H9 (cell line): Measurements from ENCODE around the gene ASCC3. TPM values are rescaled to one million over a fixed set of nuclear protein-coding genes. Genes with fewer than 3 reads are reported as not detected.

Source experiments
- DNase-seq: peaks from one replicate; pipeline ENCODE4 v3.0.0-alpha.2; 2017
- H2AFZ ChIP-seq: one replicate; pipeline ENCODE4 v1.6.1; 2013; ENCODE audit warnings: mild to moderate bottlenecking, low read length, control low read depth, moderate library complexity
- H2AK5ac ChIP-seq: 2 replicates; pipeline ENCODE4 v1.6.1; 2013; ENCODE audit warnings: low read length, control low read depth, mixed read lengths; ENCODE audit not compliant: insufficient read length
- H2BK120ac ChIP-seq: one replicate; pipeline ENCODE4 v1.6.1; 2013; ENCODE audit warnings: low read depth, mild to moderate bottlenecking, low read length, control low read depth, inconsistent platforms; ENCODE audit not compliant: poor library complexity, severe bottlenecking
- H2BK12ac ChIP-seq: 2 replicates; pipeline ENCODE4 v1.6.1; 2013; ENCODE audit warnings: low read length, control low read depth, mixed read lengths, low read depth; ENCODE audit not compliant: insufficient read length
- H2BK15ac ChIP-seq: 2 replicates; pipeline ENCODE4 v1.6.1; 2013; ENCODE audit warnings: low read depth, low read length, control low read depth
- H2BK20ac ChIP-seq: one replicate; pipeline ENCODE4 v1.6.1; 2013; ENCODE audit warnings: low read depth, mild to moderate bottlenecking, low read length, control low read depth, inconsistent platforms; ENCODE audit not compliant: poor library complexity, severe bottlenecking
- H2BK5ac ChIP-seq: 2 replicates; pipeline ENCODE4 v1.6.1; 2013; ENCODE audit warnings: low read length, control low read depth, mixed read lengths; ENCODE audit not compliant: insufficient read length
- H3K14ac ChIP-seq: 2 replicates; pipeline ENCODE4 v1.6.1; 2013; ENCODE audit warnings: low read length, control low read depth; ENCODE audit not compliant: insufficient read depth
- H3K18ac ChIP-seq: 2 replicates; pipeline ENCODE4 v1.6.1; 2013; ENCODE audit warnings: low read depth, mild to moderate bottlenecking, mixed read lengths, low read length, control low read depth; ENCODE audit not compliant: insufficient read length
- H3K23ac ChIP-seq: 2 replicates; pipeline ENCODE4 v1.6.1; 2013; ENCODE audit warnings: low read length, control low read depth, mixed read lengths, low read depth; ENCODE audit not compliant: insufficient read length
- H3K23me2 ChIP-seq: 2 replicates; pipeline ENCODE4 v1.6.1; 2013; ENCODE audit warnings: low read depth, mild to moderate bottlenecking, mixed read lengths, low read length, control low read depth; ENCODE audit not compliant: insufficient read length, poor library complexity, severe bottlenecking
- H3K27ac ChIP-seq: 2 replicates; pipeline ENCODE4 v1.5.1; 2013; ENCODE audit warnings: low read length, control low read depth, mixed read lengths, low read depth; ENCODE audit not compliant: insufficient read length
- H3K27me3 ChIP-seq: 2 replicates; pipeline ENCODE4 v1.6.1; 2013; ENCODE audit warnings: low read length, control low read depth, inconsistent platforms; ENCODE audit not compliant: insufficient read depth
- H3K4ac ChIP-seq: 2 replicates; pipeline ENCODE4 v1.6.1; 2013; ENCODE audit warnings: low read depth, mild to moderate bottlenecking, control low read depth, inconsistent platforms, low read length, moderate library complexity
- H3K4me1 ChIP-seq: 2 replicates; pipeline ENCODE4 v1.6.1; 2013; ENCODE audit warnings: low read length, control low read depth, inconsistent platforms; ENCODE audit not compliant: insufficient read depth
- H3K4me2 ChIP-seq: 2 replicates; pipeline ENCODE4 v1.6.1; 2013; ENCODE audit warnings: low read length, control low read depth, mixed read lengths; ENCODE audit not compliant: insufficient read length, insufficient read depth
- H3K56ac ChIP-seq: 2 replicates; pipeline ENCODE4 v1.6.1; 2013; ENCODE audit warnings: low read depth, mild to moderate bottlenecking, mixed read lengths, low read length, control low read depth; ENCODE audit not compliant: insufficient read length
- H3K79me1 ChIP-seq: 2 replicates; pipeline ENCODE4 v1.6.1; 2013; ENCODE audit warnings: low read depth, mild to moderate bottlenecking, moderate library complexity, low read length, control low read depth, inconsistent platforms; ENCODE audit not compliant: insufficient read depth, poor library complexity, severe bottlenecking
- H3K79me2 ChIP-seq: 2 replicates; pipeline ENCODE4 v1.6.1; 2013; ENCODE audit warnings: low read length, control low read depth, inconsistent platforms; ENCODE audit not compliant: insufficient read depth
- H3K9ac ChIP-seq: 2 replicates; pipeline ENCODE4 v1.6.1; 2013; ENCODE audit warnings: low read length, control low read depth, mixed read lengths; ENCODE audit not compliant: insufficient read length; ENCODE audit errors: extremely low read depth
- H3K9me3 ChIP-seq: one replicate; pipeline ENCODE4 v1.6.1; 2013; ENCODE audit warnings: low read depth, low read length, inconsistent platforms; ENCODE audit not compliant: control insufficient read depth
- H3T11ph ChIP-seq: one replicate; pipeline ENCODE4 v1.6.1; 2013; ENCODE audit warnings: mild to moderate bottlenecking, low read length, control low read depth, inconsistent platforms
- H4K20me1 ChIP-seq: one replicate; pipeline ENCODE4 v1.6.1; 2013; ENCODE audit not compliant: control insufficient read depth, insufficient read length, insufficient read depth
- H4K5ac ChIP-seq: 2 replicates; pipeline ENCODE4 v1.6.1; 2013; ENCODE audit warnings: low read depth, mild to moderate bottlenecking, mixed read lengths, low read length, control low read depth; ENCODE audit not compliant: insufficient read length
- H4K8ac ChIP-seq: replicated peaks from 2 replicates; pipeline ENCODE4 v1.6.1; 2013; ENCODE audit warnings: low read length, control low read depth, mixed read lengths, low read depth; ENCODE audit not compliant: insufficient read length
- H4K91ac ChIP-seq: 2 replicates; pipeline ENCODE4 v1.6.1; 2013; ENCODE audit warnings: low read depth, mild to moderate bottlenecking, moderate library complexity, mixed read lengths, low read length, control low read depth; ENCODE audit not compliant: insufficient read length
- H3K27ac Mint-ChIP-seq, 3 experiments: 2 replicates in 2 of 3; 3 replicates in 1 of 3; pipeline ENCODE4 v1.8.0; 2020 to 2021; ENCODE audit warnings: mixed read lengths in 3 of 3, mild to moderate bottlenecking in 1 of 3, moderate library complexity in 1 of 3
- H3K27me3 Mint-ChIP-seq: 2 replicates; pipeline ENCODE4 v1.8.0; 2021; ENCODE audit warnings: low read depth, mild to moderate bottlenecking, moderate library complexity, mixed read lengths
- H3K36me3 Mint-ChIP-seq, 3 experiments: 2 replicates in 2 of 3; 3 replicates in 1 of 3; pipeline ENCODE4 v1.8.0; 2020 to 2021; ENCODE audit warnings: low read depth in 3 of 3, mixed read lengths in 3 of 3; ENCODE audit not compliant: insufficient read depth in 1 of 3
- H3K4me1 Mint-ChIP-seq, 2 experiments: 2 replicates each; pipeline ENCODE4 v1.8.0; 2020; ENCODE audit warnings: mixed read lengths in 2 of 2
- H3K4me3 Mint-ChIP-seq, 2 experiments: 2 replicates in 1 of 2; 3 replicates in 1 of 2; pipeline ENCODE4 v1.8.0; 2020 to 2021; ENCODE audit warnings: mild to moderate bottlenecking in 2 of 2, mixed read lengths in 2 of 2, moderate library complexity in 1 of 2
- H3K9me3 Mint-ChIP-seq, 2 experiments: 2 replicates in 1 of 2; 3 replicates in 1 of 2; pipeline ENCODE4 v1.8.0; 2020; ENCODE audit warnings: mild to moderate bottlenecking in 2 of 2, mixed read lengths in 2 of 2, moderate library complexity in 1 of 2
- CTCF ChIP-seq: fragments of 200-600 bp; sonication (generic); conservative IDR thresholded peaks from 3 replicates; pipeline ENCODE4 v1.8.0; 2021; ENCODE audit warnings: antibody characterized with exemption, mild to moderate bottlenecking
- total RNA-seq: library from RNA; stranded (reverse); gene quantifications from 2 replicates; pipeline ENCODE4 v1.2.1, GENCODE V29; 2021

Gene ASCC3
- total RNA-seq, 1 experiment from 2014 or later, result 63.8 TPM

DNA sequence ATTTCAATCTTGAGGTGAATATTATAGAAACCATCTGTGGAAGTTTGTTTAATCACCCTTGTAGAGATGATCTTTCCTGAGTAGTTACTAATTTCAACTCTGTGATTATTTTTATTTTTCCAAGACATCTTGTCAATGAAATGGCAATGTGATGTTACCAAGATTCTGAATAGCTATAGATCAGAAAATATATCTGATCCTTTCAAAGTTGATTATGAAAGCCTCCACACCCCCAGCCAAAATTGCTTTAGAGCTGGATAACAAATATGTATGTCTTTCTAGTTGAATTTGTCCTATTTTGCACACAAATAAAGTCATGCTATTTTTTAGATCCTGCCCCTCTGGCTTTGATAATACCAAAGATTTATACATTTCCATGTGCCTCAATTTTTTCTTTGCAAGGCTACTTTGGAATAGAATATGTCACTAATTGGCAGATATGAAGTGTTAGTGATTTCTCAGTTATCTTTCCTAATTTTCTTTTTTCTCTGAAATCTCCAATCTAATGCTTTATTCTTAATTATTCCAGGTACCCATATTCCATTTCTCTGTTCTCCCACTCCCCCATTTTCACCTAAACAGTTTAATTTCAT is 421.4 kb downstream of the ASCC3 start:
- no peak overlapping the region for H4K8ac ChIP-seq
- H3K23ac ChIP-seq, result no peak overlapping the region
- no peak overlapping the region for H2BK5ac ChIP-seq
- Mint-ChIP-seq H3K27me3 (no peaks in the 10 kb centered on the region; the same call in 1 of the 2 replicates), H3K4me1 (peaks cover 41 to 71% of the 10 kb centered on the region in 2 experiments), H3K27ac (no peak overlapping the region; a peak in 1 of 7 replicates), H3K9me3 (peaks cover 0 to 13% of the 10 kb centered on the region in 2 experiments; a peak in 2 of 5 replicates), H3K4me3 (no peak overlapping the region), H3K36me3 (no peaks in the 10 kb centered on the region)
- H3T11ph ChIP-seq, result no peak overlapping the region
- H3K4me1 ChIP-seq, result peaks cover 2% of the 10 kb centered on the region; the same call in 1 of the 2 replicates
- no peak overlapping the region for H2BK20ac ChIP-seq
- H2BK15ac ChIP-seq, result no peak overlapping the region
- H3K56ac ChIP-seq, result no peak overlapping the region
- no peak overlapping the region for H3K18ac ChIP-seq
- no peak overlapping the region for H2AFZ ChIP-seq
- H3K23me2 ChIP-seq, result peaks cover 19% of the 10 kb centered on the region
- H2BK12ac ChIP-seq, result no peak overlapping the region
- H4K5ac ChIP-seq, result no peak overlapping the region
- H3K4ac ChIP-seq, result no peak overlapping the region
- no peaks in the 10 kb centered on the region for H4K20me1 ChIP-seq
- no peaks in the 10 kb centered on the region for H3K9me3 ChIP-seq
- no peak overlapping the region for H3K27ac ChIP-seq
- no peak for DNase-seq
- no peak overlapping the region for H3K4me2 ChIP-seq
- H3K9ac ChIP-seq, result no peak overlapping the region
- H4K91ac ChIP-seq, result no peak overlapping the region
- no peak overlapping the region for H2AK5ac ChIP-seq
- peaks cover 96% of the 10 kb centered on the region for H3K27me3 ChIP-seq
- H3K79me2 ChIP-seq, result no peaks in the 10 kb centered on the region
- no peak overlapping the region for H2BK120ac ChIP-seq
- TF ChIP-seq CTCF, result no peak
- H3K79me1 ChIP-seq, result no peaks in the 10 kb centered on the region
- no peak overlapping the region for H3K14ac ChIP-seq
